Measurements from ENCODE around the gene PTGS1.

DNA sequence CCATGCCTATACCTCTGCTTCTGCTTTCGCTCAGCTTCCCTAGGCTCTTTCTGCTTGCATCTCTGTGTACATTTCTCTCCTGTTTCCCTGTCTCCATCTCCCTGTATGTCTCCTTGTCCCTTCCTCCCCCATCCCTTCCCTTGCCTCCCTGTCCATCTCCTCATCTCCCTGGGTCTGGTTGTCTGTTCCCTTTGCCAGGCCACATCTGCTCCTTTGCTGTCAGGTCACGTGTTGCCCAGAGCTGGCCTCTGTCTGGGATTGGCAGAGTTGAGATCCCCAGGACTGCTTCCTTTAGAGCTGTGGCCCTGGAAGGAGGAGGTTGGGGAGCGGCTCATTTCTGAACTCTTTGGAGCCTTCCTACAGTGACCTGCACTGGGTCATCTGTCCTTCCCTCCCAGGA, 31.8 kb upstream of the PTGS1 start:
- TF ChIP-seq, protein P1, sequence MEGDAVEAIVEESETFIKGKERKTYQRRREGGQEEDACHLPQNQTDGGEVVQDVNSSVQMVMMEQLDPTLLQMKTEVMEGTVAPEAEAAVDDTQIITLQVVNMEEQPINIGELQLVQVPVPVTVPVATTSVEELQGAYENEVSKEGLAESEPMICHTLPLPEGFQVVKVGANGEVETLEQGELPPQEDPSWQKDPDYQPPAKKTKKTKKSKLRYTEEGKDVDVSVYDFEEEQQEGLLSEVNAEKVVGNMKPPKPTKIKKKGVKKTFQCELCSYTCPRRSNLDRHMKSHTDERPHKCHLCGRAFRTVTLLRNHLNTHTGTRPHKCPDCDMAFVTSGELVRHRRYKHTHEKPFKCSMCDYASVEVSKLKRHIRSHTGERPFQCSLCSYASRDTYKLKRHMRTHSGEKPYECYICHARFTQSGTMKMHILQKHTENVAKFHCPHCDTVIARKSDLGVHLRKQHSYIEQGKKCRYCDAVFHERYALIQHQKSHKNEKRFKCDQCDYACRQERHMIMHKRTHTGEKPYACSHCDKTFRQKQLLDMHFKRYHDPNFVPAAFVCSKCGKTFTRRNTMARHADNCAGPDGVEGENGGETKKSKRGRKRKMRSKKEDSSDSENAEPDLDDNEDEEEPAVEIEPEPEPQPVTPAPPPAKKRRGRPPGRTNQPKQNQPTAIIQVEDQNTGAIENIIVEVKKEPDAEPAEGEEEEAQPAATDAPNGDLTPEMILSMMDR (conservative IDR thresholded peaks at IDR 0.05) = no peak
- no peak for TF ChIP-seq EZH2 (IDR thresholded peaks at IDR 0.05; ENCODE audit: low read depth)
